Fibroblast of mammary gland (primary cell): Measurements from ENCODE around the gene PSMD11.
"Not testable (repeated sequence)": the region's sequence is repeated elsewhere in the genome, so short reads cannot be mapped to it uniquely, and the experiment has no call there.

ENCODE experiments used
- DNase-seq: peaks from one replicate; pipeline ENCODE4 v3.0.0-alpha.2; 2010; ENCODE audit warnings: low read depth
- H3K4me3 ChIP-seq: 2 replicates; pipeline ENCODE4 v1.5.1; 2011; ENCODE audit warnings: low read depth, mild to moderate bottlenecking, low read length, moderate library complexity; ENCODE audit not compliant: control insufficient read depth
- CTCF ChIP-seq: conservative IDR thresholded peaks from 2 replicates; pipeline ENCODE4 v1.5.1; 2011; ENCODE audit warnings: low read depth, low read length, inconsistent platforms; ENCODE audit not compliant: control insufficient read depth, insufficient read depth

PSMD11 gene

GRCh38 chr17:32523017-32523680, 78.8 kb downstream of the PSMD11 start:
- DNase-seq: no peak
- no peak for TF ChIP-seq CTCF
- H3K4me3 ChIP-seq: no peak overlapping the region

- no peak for DNase-seq
- TF ChIP-seq CTCF: no peak
- no peak overlapping the region for H3K4me3 ChIP-seq
These were observed 79.7 kb downstream of the PSMD11 start for GRCh38 chr17:32523827-32524552.

- not testable (repeated sequence) for H3K4me3 ChIP-seq, DNase-seq
These were observed 80.2 kb downstream of the PSMD11 start for GRCh38 chr17:32524553-32524880.

- peak; percentile 52 for DNase-seq
- TF ChIP-seq CTCF: no peak
- H3K4me3 ChIP-seq: no peak overlapping the region
These were observed 80.8 kb downstream of the PSMD11 start for GRCh38 chr17:32525122-32525521.

- no peak for TF ChIP-seq CTCF
These were observed 82.8 kb downstream of the PSMD11 start for GRCh38 chr17:32527146-32527545.

GRCh38 chr17:32528825-32529224, 84.5 kb downstream of the PSMD11 start:
- no peak overlapping the region for H3K4me3 ChIP-seq
- no peak for DNase-seq
- no peak for TF ChIP-seq CTCF

More at GRCh38 chr17:32527146-32527545, 82.8 kb downstream of the PSMD11 start:
- no peak overlapping the region for H3K4me3 ChIP-seq
- DNase-seq: no peak

- peak; percentile 29 for DNase-seq
- TF ChIP-seq CTCF: no peak
- no peak overlapping the region for H3K4me3 ChIP-seq
These were observed 85.3 kb downstream of the PSMD11 start for GRCh38 chr17:32529604-32530003.
